Astrocyte (in vitro differentiated cells and primary cell): ENCODE measurements around the gene ARF6. TPM values are rescaled to one million over a fixed set of nuclear protein-coding genes. Genes with fewer than 3 reads are reported as not detected.
"Not testable (repeated sequence)": the region's sequence is repeated elsewhere in the genome, so short reads cannot be mapped to it uniquely, and the experiment has no call there.

ENCODE experiments used
- DNase-seq: peaks from one replicate; pipeline ENCODE4 v3.0.0-alpha.2; 2010; ENCODE audit warnings: low read depth
- FAIRE-seq: peaks from 2 replicates; lab custom pipeline; 2011; peaks lifted over from hg19 to GRCh38; lab: Jason Lieb, UNC
- H2AFZ ChIP-seq: 2 replicates; pipeline ENCODE4 v1.6.0; 2012; ENCODE audit warnings: low read depth, low read length, inconsistent platforms
- H3K27ac ChIP-seq: 2 replicates; pipeline ENCODE4 v1.5.1; 2011; ENCODE audit warnings: low read depth, low read length, inconsistent platforms
- H3K27me3 ChIP-seq: 2 replicates; pipeline ENCODE4 v1.6.0; 2011; ENCODE audit warnings: low read length, inconsistent platforms; ENCODE audit not compliant: insufficient read depth
- H3K36me3 ChIP-seq: 2 replicates; pipeline ENCODE4 v1.5.1; 2011; ENCODE audit warnings: low read length, inconsistent platforms; ENCODE audit not compliant: insufficient read depth
- H3K4me1 ChIP-seq: 2 replicates; pipeline ENCODE4 v1.5.1; 2011; ENCODE audit warnings: low read length, inconsistent platforms; ENCODE audit not compliant: insufficient read depth
- H3K4me2 ChIP-seq: 2 replicates; pipeline ENCODE4 v1.6.0; 2012; ENCODE audit warnings: low read length, inconsistent platforms
- H3K4me3 ChIP-seq: 2 replicates; pipeline ENCODE4 v1.5.1; 2011; ENCODE audit warnings: low read depth, mild to moderate bottlenecking, low read length, inconsistent platforms; ENCODE audit not compliant: insufficient read depth
- H3K79me2 ChIP-seq: 2 replicates; pipeline ENCODE4 v1.6.0; 2012; ENCODE audit warnings: mild to moderate bottlenecking, low read length, inconsistent platforms; ENCODE audit not compliant: insufficient read depth
- H3K9ac ChIP-seq: 2 replicates; pipeline ENCODE4 v1.6.0; 2012; ENCODE audit warnings: mild to moderate bottlenecking, low read length, inconsistent platforms
- H3K9me3 ChIP-seq: 2 replicates; pipeline ENCODE4 v1.5.1; 2012; ENCODE audit warnings: low read depth, mild to moderate bottlenecking, low read length, inconsistent platforms; ENCODE audit not compliant: insufficient read depth
- H4K20me1 ChIP-seq: 2 replicates; pipeline ENCODE4 v1.6.0; 2012; ENCODE audit warnings: low read length, inconsistent platforms; ENCODE audit not compliant: insufficient read depth
- H3K27ac Mint-ChIP-seq: one replicate; pipeline ENCODE4 v1.8.0; 2021; ENCODE audit warnings: mild to moderate bottlenecking, mixed read lengths; ENCODE audit not compliant: unreplicated experiment
- H3K27me3 Mint-ChIP-seq: one replicate; pipeline ENCODE4 v1.8.0; 2021; ENCODE audit warnings: low read depth, mixed read lengths; ENCODE audit not compliant: unreplicated experiment
- H3K36me3 Mint-ChIP-seq: one replicate; pipeline ENCODE4 v1.8.0; 2021; ENCODE audit warnings: low read depth, mixed read lengths; ENCODE audit not compliant: unreplicated experiment
- H3K4me1 Mint-ChIP-seq: one replicate; pipeline ENCODE4 v1.8.0; 2021; ENCODE audit warnings: low read depth, mixed read lengths; ENCODE audit not compliant: unreplicated experiment
- H3K4me3 Mint-ChIP-seq: one replicate; pipeline ENCODE4 v1.8.0; 2021; ENCODE audit warnings: mild to moderate bottlenecking, moderate library complexity, mixed read lengths; ENCODE audit not compliant: unreplicated experiment
- H3K9me3 Mint-ChIP-seq: one replicate; pipeline ENCODE4 v1.8.0; 2021; ENCODE audit warnings: mild to moderate bottlenecking, mixed read lengths; ENCODE audit not compliant: unreplicated experiment
- CTCF ChIP-seq: IDR thresholded peaks from 2 replicates; pipeline ENCODE4 v1.5.1; 2011; ENCODE audit warnings: low read depth, mild to moderate bottlenecking, inconsistent platforms, low read length, moderate library complexity; ENCODE audit not compliant: insufficient read depth
- EZH2 ChIP-seq: IDR thresholded peaks from 2 replicates; pipeline ENCODE4 v1.6.1; 2012; ENCODE audit warnings: mild to moderate bottlenecking, low read length, inconsistent platforms; ENCODE audit not compliant: insufficient read depth
- total RNA-seq: library from RNA; stranded (reverse); gene quantifications from 2 replicates; pipeline ENCODE4 v1.2.1, GENCODE V29; 2021

The ARF6 gene
- total RNA-seq, 1 donor from 2014 or later: 53.4 TPM

- no peak for DNase-seq
- no peaks in the 10 kb centered on the region for H3K27me3 ChIP-seq
- no peaks in the 10 kb centered on the region for H3K36me3 ChIP-seq
- H3K27ac ChIP-seq: no peak overlapping the region
- TF ChIP-seq CTCF (no peak), EZH2 (no peak)
- H4K20me1 ChIP-seq: no peaks in the 10 kb centered on the region
- H3K4me3 ChIP-seq: no peak overlapping the region
- H3K4me1 ChIP-seq: no peaks in the 10 kb centered on the region
- H3K9me3 ChIP-seq: no peaks in the 10 kb centered on the region
- no peak overlapping the region for H2AFZ ChIP-seq
- no peak overlapping the region for H3K4me2 ChIP-seq
- peaks cover 3% of the 10 kb centered on the region for H3K4me1 Mint-ChIP-seq
- FAIRE-seq: no peak
- H3K27ac Mint-ChIP-seq: no peak overlapping the region
- H3K79me2 ChIP-seq: no peaks in the 10 kb centered on the region
- H3K9me3 Mint-ChIP-seq: peaks cover 7% of the 10 kb centered on the region
- H3K4me3 Mint-ChIP-seq: no peak overlapping the region
- H3K9ac ChIP-seq: no peak overlapping the region
- H3K36me3 Mint-ChIP-seq: peaks cover 2% of the 10 kb centered on the region
- no peaks in the 10 kb centered on the region for H3K27me3 Mint-ChIP-seq
Observed at GRCh38 chr14:49933704-49934103, 40.8 kb downstream of the ARF6 start.

DNA sequence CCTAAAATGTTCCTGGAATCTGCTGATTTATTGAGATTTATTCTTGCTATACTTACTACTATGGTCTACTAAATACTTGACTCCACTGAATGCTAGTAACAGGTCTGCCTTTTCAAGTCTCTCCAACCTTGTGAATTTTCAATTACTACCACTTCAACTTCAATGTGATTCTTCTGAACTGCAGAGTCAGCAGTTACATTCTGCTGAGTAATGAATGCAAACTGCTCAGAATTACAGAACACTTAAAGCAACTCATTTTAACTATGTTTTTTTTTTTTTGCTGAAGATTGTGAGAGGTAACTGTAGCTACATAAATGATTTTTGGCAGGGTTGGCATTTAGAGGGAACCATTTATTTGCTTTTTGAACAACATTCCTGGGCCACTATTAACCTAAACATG lies 41.8 kb downstream of the ARF6 start:
- Histone ChIP-seq H2AFZ (no peak overlapping the region), H3K4me3 (no peak overlapping the region), H3K36me3 (no peaks in the 10 kb centered on the region), H3K27me3 (no peaks in the 10 kb centered on the region), H3K9ac (no peak overlapping the region), H3K4me2 (no peak overlapping the region), H4K20me1 (no peaks in the 10 kb centered on the region), H3K79me2 (no peaks in the 10 kb centered on the region), H3K4me1 (no peaks in the 10 kb centered on the region), H3K9me3 (no peaks in the 10 kb centered on the region), H3K27ac (no peak overlapping the region)
- H3K9me3 Mint-ChIP-seq: peaks cover 12% of the 10 kb centered on the region
- H3K4me3 Mint-ChIP-seq: no peak overlapping the region
- peaks cover 3% of the 10 kb centered on the region for H3K4me1 Mint-ChIP-seq
- TF ChIP-seq EZH2: no peak
- no peak for TF ChIP-seq CTCF
- DNase-seq (no peak), FAIRE-seq (no peak)
- H3K36me3 Mint-ChIP-seq: peaks cover 3% of the 10 kb centered on the region
- no peak overlapping the region for H3K27ac Mint-ChIP-seq
- H3K27me3 Mint-ChIP-seq: no peaks in the 10 kb centered on the region

DNA sequence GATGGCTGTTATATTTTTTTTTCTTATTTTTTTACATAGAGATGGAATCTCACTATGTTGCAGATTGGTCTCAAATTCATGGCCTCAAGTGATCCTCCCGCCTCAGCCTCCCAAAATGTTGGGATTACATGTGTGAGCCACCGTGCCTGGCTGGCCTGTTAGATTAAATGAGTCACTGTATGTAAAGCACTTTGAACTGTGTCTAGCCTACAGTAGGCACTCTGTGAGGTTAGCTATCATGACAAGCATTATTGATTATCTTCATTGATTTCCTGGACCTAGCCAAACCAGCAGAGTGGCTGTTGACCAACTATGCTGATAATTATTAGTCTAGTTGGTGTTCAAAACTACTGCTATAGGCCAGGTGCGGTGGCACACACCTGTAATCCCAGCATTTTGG lies 42.6 kb downstream of the ARF6 start:
- H3K4me3 ChIP-seq: no peak overlapping the region
- H3K9ac ChIP-seq: no peak overlapping the region
- no peak for DNase-seq
- H3K27me3 ChIP-seq: no peaks in the 10 kb centered on the region
- Mint-ChIP-seq H3K27me3 (no peaks in the 10 kb centered on the region), H3K4me3 (no peak overlapping the region), H3K27ac (no peak overlapping the region), H3K36me3 (peaks cover 3% of the 10 kb centered on the region), H3K9me3 (peaks cover 13% of the 10 kb centered on the region), H3K4me1 (peaks cover 10% of the 10 kb centered on the region)
- H3K36me3 ChIP-seq: no peaks in the 10 kb centered on the region
- no peak overlapping the region for H3K4me2 ChIP-seq
- no peak overlapping the region for H3K27ac ChIP-seq
- FAIRE-seq: no peak
- no peaks in the 10 kb centered on the region for H3K9me3 ChIP-seq
- H4K20me1 ChIP-seq: no peaks in the 10 kb centered on the region
- no peak overlapping the region for H2AFZ ChIP-seq
- TF ChIP-seq CTCF (no peak), EZH2 (no peak)
- H3K79me2 ChIP-seq: no peaks in the 10 kb centered on the region
- H3K4me1 ChIP-seq: no peaks in the 10 kb centered on the region

DNA sequence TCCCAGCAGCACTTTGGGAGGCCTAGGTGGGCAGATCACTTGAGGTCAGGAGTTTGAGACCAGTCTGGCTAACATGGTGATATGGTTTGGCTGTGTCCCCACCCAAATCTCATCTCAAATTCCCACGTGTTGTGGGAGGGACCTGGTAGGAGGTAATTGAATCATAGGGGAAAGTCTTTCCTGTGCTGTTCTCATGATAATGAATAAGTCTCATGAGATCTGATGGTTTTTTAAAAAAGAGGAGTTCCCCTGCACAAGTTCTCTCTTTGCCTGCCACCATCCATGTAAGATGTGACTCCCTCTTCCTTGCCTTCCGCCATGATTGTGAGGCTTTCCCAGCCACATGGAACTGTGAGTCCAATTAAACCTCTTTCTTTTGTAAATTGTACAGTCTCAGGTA lies 43.4 kb downstream of the ARF6 start:
- not testable (repeated sequence) for H3K36me3 Mint-ChIP-seq, H3K9ac ChIP-seq, H3K36me3 ChIP-seq, H3K27me3 Mint-ChIP-seq, DNase-seq, H3K9me3 ChIP-seq, H3K79me2 ChIP-seq, H4K20me1 ChIP-seq, H3K4me3 ChIP-seq, H3K4me2 ChIP-seq, H3K4me1 ChIP-seq, H3K27ac Mint-ChIP-seq, H2AFZ ChIP-seq, H3K27me3 ChIP-seq, H3K4me3 Mint-ChIP-seq, H3K27ac ChIP-seq, FAIRE-seq
- peaks cover 15% of the 10 kb centered on the region for H3K4me1 Mint-ChIP-seq
- H3K9me3 Mint-ChIP-seq: peaks cover 13% of the 10 kb centered on the region
